GM12864 (cell line): ENCODE data around the gene FIZ1.

ENCODE experiments used
- DNase-seq: peaks from one replicate; pipeline ENCODE4 v3.0.0-alpha.2; 2011; ENCODE audit warnings: low read depth
- H3K4me3 ChIP-seq: 2 replicates; pipeline ENCODE4 v1.5.1; 2011; ENCODE audit warnings: mild to moderate bottlenecking, low read depth, low read length, control low read depth
- TF ChIP-seq, protein P1 (sequence below): IDR thresholded peaks from 2 replicates; pipeline ENCODE4 v1.5.1; 2011; ENCODE audit warnings: low read depth, mild to moderate bottlenecking, moderate library complexity, low read length, control low read depth, inconsistent platforms; ENCODE audit errors: missing control alignments

The FIZ1 gene, protein sequence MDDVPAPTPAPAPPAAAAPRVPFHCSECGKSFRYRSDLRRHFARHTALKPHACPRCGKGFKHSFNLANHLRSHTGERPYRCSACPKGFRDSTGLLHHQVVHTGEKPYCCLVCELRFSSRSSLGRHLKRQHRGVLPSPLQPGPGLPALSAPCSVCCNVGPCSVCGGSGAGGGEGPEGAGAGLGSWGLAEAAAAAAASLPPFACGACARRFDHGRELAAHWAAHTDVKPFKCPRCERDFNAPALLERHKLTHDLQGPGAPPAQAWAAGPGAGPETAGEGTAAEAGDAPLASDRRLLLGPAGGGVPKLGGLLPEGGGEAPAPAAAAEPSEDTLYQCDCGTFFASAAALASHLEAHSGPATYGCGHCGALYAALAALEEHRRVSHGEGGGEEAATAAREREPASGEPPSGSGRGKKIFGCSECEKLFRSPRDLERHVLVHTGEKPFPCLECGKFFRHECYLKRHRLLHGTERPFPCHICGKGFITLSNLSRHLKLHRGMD

DNA sequence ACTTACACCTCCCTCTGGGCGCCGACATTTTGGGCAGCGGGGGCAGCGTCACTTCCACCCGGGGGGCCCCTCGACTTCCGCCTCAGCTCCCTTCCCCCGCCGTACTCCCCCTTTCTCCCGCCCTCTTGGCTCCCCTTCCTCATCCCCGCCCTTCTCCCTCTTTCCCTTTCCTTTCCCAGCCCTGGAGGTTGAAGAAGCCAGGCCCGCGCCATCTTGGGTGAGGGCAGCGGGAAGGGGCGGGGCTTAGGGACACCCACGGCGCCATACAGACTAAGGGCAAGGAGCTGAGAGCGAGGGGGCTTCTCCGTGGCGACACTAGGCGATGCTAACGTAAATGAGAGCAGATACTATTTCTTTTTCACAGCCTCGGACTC lies at the start of gene FIZ1:
TSS of gene FIZ1 (minus strand) at position 50 of the 374 bp plus-strand sequence. CDS start 1,652 bp downstream, outside the sequence.
- TF ChIP-seq, protein P1, sequence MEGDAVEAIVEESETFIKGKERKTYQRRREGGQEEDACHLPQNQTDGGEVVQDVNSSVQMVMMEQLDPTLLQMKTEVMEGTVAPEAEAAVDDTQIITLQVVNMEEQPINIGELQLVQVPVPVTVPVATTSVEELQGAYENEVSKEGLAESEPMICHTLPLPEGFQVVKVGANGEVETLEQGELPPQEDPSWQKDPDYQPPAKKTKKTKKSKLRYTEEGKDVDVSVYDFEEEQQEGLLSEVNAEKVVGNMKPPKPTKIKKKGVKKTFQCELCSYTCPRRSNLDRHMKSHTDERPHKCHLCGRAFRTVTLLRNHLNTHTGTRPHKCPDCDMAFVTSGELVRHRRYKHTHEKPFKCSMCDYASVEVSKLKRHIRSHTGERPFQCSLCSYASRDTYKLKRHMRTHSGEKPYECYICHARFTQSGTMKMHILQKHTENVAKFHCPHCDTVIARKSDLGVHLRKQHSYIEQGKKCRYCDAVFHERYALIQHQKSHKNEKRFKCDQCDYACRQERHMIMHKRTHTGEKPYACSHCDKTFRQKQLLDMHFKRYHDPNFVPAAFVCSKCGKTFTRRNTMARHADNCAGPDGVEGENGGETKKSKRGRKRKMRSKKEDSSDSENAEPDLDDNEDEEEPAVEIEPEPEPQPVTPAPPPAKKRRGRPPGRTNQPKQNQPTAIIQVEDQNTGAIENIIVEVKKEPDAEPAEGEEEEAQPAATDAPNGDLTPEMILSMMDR: no peak
- peak within 1 kb of the TSS; percentile 90 for H3K4me3 ChIP-seq

DNA sequence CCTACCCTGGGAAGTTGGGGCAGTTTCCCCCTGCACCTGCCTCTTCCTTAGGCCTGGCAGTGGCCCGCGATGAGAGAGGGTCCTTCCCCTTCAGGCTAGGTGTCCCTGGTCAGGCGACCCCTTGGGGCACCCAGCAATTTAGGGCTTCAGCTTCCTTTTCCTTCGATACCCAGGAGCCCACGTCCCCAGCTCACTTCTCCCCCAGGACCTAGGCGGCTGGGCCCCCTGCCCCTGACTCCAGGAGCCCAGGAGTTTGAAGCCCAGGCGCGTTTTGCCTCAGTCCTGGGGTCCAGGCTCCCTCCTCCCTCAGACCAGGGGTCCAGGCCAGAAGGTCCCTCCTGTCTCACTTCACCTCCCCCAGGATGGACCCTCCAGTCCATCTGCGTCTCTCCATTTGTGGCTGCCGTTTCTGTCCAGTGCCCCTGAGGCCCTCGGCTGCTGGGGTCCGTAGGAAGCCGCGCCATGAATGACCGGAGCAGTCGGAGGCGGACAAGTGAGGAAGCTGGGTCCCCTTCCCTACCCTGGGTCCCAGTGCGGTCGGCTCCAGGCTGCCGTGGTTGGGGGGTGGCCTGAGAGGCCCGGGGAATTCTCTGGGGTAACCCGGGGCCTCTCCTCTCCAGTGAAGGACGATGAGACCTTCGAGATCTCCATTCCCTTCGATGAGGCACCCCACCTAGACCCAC lies 49.4 kb upstream of the FIZ1 start:
- DNase-seq: no peak
- H3K4me3 ChIP-seq: peak overlapping the region; percentile 64
- TF ChIP-seq, protein P1: no peak

More for the DNA sequence above, at the start of gene FIZ1:
- DNase-seq: peak; percentile 95

DNA sequence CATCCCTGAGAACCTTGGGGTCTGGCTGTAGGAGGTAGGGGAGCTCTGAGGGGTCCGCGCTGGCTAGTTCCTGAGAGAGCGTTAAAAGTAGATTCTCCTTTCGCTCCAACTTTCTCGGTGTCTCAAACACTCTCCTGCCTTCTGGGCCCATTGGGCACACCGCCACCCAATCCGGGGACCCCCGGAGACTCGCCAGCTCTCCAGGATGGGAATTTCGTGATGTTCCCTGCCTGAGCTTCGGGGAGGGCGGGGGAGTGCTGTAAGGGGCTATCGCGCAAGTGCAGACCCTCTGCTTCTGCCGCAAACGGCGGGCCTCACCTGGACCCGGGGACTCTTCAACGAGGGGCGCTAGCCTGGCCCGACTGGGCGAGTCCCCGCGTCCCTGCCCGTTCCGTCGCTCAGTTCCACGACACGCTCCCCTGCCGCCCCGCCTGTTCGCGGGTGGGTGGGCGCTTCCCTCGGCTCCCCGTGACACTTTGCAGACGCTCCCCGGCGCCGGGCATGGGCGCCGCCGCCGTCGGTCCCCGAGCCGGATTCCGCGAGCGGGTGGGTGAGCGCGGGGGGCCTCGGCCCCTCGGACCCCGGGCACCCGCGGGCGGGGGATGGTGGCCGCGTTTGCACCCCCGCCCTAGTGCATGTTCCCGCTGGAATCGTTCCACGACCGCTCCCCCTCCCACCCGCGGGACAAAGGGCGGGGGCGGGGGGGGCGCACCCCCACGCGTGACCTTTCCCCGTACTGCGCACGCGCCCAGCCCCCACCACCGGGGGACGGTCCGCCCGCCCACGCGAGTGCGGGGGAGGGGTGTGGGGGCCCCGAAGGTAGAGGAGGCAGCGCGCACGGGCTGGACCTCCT lies 48.6 kb upstream of the FIZ1 start, which contains the start of gene CCDC106:
TSS of gene CCDC106 (plus strand) at position 481 of the 853 bp plus-strand sequence. CDS start 835 bp downstream, outside the sequence.
- peak within 1 kb of the TSS; percentile 64 for H3K4me3 ChIP-seq
- DNase-seq: no peak
- TF ChIP-seq, protein P1: no peak

DNA sequence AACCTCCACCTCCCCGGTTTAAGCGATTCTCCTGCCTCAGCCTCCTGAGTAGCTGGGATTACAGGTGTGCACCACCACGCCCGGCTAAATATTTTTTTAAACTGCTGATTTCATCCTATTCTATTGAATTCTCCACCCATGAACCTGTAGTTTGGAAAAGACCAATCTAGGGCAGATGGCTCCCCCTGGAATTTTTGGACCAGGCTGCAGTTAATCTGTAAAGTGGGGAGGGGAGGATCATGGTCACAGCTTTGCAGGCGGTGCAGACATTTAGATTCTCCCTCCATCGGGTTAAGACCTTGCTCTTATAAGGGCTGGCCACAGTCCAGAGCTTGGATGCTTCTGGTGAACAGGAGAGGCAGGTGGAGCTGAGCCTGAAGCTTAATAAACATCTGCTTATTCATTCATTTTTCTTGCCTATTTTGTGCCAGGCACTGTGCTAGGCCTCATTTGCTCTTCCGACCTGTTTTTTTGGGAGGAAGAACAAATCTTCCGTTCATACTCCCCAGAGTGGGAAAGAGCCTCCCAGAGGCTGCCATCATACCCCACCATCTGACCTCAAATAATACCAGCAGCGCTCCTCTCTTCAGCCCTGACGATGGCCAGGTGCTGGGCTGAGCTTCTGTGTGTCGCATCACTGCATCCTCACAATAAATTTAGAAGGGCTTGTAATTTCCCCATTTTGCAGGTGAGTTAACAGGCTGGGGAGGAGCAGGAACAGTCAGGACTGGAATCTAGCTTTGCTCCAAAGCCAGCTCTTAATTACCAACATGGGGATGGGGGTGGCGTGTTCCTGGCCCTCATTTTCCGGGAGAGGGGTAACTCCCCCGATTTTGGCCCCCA lies 47.8 kb upstream of the FIZ1 start:
- no peak for DNase-seq
- peak overlapping the region; percentile 64 for H3K4me3 ChIP-seq
- TF ChIP-seq, protein P1: no peak

DNA sequence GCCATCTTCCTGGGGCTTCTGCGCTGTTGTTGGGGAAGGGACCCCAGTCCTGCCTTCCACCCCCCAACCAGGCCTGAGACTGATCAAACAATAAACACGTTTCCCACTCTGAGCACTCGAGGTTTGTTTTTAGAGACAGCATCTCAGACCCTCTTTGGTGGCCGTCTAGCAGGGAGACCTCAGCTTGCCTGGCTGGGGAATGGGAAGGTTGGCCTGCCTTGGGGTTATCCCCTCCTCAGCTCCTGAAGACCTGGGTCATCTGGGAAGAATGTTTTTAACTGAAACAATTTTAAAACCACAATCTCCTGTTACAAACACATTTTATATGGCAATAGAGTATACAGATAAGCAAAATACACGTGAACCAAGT lies 46.2 kb upstream of the FIZ1 start:
- peak overlapping the region; percentile 71; the same call in 1 of the 2 replicates for H3K4me3 ChIP-seq

More for the DNA sequence above, 46.2 kb upstream of the FIZ1 start:
- DNase-seq: no peak
- TF ChIP-seq, protein P1: no peak
